GM19468 (cell line): ENCODE results near the gene BANF1.

ENCODE experiments used
- ATAC-seq: cut with Tn5 transposase; IDR thresholded peaks from one replicate; pipeline ENCODE4 v1.9.1; 2021; ENCODE audit warnings: mild to moderate bottlenecking, moderate library complexity, moderate number of reproducible peaks; ENCODE audit not compliant: unreplicated experiment; ENCODE audit errors: extremely low read depth

The BANF1 gene

DNA sequence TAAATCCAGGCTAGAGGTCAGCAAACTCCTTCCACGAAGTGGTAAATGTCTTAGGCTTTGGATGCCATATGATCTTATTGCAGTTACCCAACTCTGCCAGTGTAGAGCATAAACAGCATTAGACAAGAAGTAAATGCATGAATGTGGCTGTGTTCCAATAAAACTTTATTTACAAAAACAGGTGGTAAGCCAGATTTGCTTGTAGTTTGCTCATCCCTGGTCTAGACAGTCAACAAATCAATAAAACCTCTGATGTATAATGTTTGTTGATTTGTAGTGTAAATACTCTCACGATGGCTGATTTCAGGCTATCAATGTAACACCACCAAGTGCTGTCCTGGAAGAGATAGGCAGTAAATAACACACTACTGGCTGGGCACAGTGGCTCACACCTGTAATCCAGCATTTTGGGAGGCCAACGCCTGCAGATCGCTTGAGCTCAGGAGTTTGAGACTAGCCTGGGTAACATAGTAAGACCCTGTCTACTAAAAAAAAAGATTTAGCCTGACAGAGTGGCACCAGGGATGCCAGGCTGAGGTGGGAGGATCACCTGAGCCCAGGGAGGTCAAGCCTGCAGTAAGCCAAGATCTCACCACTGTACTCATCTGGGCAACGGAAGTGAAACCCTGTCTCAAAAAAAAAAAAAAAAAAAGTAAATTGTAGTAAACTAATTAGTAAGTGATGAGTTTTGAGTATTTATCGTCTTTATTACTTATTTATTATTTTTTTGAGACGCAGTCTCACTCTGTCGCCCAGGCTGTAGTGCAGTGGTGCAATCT, 30.8 kb downstream of the BANF1 start:
- no peak for ATAC-seq

- no peak for ATAC-seq
Observed at GRCh38 chr11:66035653-66036333, 33.5 kb downstream of the BANF1 start.

DNA sequence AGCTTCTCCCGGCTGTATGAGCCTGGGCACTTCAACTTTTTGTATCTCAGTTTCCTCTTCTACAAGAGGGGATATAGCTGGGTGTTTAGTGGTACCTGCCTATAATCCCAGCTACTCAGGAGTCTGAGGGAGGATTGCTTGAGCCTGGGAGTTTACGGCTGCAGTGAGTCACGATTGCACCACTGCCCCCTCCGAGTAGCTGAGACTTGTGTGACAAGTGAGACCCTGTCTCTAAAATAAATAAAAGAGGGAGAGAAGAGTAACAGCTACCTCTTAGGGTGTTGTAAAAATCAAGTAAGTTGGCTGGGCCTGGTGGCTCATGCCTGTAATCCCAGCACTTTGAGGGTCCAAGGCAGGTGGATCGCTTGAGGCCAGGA, 34.0 kb downstream of the BANF1 start:
- no peak for ATAC-seq

DNA sequence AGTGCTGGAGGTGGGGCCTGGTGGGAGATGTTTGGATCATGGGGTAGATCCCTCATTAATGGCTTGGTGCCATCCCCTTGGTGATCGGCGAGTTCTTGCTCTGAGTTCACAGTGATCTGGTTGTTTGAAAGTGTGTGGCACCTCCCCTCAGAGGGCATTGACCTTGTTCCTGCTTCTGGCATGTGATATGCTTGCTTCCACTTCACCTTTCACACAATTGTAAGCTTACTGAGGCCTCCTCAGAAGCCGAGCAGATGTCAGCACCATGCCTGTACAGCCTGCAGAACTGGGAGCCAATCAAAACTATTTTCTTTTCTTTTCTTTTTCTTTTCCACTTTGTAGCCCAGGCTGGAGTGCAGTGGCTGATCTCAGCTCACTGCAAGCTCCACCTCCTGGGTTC, 35.0 kb downstream of the BANF1 start:
- no peak for ATAC-seq

DNA sequence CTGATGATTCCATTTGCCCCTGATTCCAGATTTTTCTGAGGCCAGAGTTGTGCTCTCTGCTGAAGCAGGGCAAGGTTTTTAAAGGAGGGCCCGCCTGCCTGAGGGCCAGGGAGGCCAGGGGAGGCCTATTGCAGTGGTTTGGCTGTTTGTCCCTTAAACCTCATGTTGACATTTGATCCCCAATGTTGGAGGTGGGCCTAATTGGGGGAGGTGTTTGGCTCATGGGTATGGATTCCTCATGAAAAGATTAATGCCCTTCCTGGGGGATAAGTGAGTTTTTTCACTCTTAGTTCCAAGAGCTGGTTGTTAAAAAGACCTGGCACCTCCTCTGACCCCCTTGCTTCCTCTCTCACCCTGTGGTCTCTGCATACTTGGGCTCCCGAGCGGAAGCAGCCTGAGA, 37.5 kb downstream of the BANF1 start:
- ATAC-seq = no peak

- ATAC-seq = no peak
Observed at GRCh38 chr11:66042227-66042995, 40.1 kb downstream of the BANF1 start.

- no peak for ATAC-seq
Observed at GRCh38 chr11:66042996-66043906, 40.9 kb downstream of the BANF1 start.

DNA sequence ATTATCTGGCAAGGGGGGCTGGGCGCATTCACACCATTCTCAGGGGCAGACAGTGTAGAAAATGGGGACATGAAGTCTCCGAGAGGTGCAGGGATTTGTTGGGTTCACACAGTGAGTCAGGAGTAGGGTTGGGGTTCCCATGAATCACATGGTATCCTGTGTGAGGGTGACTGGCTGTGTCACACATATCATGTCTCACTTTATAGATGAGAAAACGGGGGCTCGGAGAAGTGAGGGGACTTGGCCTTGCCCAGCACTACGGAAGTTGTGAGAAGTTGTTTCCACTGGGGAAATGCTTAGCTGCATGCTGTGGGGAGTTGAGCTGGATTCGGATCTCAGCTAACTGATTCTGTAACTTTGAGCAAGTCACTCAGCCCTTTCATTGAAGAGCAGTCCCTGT, 42.5 kb downstream of the BANF1 start:
- no peak for ATAC-seq

GRCh38 chr11:66045177-66045639, 42.9 kb downstream of the BANF1 start:
- no peak for ATAC-seq

DNA sequence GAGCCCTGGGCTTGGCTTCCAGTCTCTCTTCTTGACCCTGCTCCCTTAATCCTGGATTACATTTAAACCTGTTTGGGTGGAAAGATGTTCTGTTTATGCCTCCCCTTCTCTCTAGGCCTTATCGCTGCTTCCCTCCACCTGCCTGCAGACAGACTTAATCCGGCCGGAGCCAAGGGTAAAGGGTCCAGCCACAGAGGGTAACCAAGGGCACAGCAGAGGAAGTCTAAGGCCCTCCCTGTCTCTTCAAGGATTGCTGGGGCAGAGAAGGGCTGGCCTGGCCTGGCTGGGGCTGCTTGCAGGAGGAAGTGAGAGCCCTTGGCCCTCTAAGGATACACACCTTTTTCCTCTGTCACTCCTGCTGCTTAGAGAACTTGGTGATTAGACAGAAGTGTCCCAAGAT, 44.6 kb downstream of the BANF1 start:
- no peak for ATAC-seq

GRCh38 chr11:66047541-66048365, 45.5 kb downstream of the BANF1 start:
- ATAC-seq = no peak

- ATAC-seq = no peak
Observed at GRCh38 chr11:66048547-66049323, 46.4 kb downstream of the BANF1 start, which contains the start of gene GAL3ST3. Gene GAL3ST3 (minus strand): TSS chr11:66049161. CDS start chr11:66045415, 3,746 bp downstream.

DNA sequence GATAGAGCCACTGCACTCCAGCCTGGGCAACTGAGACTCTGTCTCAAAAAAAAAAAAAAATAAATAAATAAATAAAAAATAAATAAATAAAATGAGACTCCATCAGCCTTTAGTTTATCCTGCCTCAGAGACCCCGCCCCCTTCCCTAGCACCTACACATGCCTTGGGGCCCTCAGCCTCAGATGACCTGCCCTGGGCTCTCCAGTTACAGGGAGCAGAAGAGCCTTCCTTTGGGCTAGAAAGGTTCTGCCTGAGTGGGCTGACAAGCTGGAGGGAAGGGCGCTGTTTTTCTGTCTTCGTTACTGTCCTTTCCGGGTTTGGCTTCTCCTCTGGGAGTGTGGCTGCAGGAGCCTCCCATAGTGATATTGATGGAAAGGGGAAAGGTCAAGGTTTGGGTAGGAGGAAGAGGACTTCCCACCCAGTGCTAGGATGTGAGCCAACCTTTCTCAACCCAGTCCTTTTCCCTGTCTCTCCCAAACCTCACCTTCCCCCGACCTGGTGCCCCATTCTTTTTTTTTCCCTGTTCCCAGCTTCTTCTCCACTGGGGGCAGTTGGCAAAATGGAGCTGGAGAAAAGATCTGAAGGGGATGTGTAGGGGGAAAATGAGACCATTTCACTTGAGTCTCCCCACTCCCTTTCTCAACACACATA, 48.4 kb downstream of the BANF1 start:
- ATAC-seq = no peak

DNA sequence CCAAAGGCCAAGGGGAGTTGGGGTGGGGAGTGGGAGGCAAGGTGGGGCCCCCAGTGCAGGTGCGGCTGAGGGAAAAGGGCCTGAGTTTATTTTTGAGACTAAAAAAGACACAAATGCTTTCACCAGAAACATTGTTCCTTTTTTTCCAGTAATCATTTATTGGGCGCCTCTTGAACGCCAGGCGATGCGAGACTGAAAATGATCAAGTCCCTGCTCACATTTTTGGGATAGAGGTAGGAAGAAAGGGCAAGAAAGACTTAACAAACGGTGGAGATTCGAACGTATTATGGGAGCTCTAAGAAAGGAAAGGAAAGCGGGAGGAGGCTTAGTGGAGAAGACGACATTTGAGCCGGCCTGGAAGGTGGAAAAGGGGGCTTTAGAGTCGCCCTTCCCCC, 49.1 kb downstream of the BANF1 start:
- no peak for ATAC-seq

DNA sequence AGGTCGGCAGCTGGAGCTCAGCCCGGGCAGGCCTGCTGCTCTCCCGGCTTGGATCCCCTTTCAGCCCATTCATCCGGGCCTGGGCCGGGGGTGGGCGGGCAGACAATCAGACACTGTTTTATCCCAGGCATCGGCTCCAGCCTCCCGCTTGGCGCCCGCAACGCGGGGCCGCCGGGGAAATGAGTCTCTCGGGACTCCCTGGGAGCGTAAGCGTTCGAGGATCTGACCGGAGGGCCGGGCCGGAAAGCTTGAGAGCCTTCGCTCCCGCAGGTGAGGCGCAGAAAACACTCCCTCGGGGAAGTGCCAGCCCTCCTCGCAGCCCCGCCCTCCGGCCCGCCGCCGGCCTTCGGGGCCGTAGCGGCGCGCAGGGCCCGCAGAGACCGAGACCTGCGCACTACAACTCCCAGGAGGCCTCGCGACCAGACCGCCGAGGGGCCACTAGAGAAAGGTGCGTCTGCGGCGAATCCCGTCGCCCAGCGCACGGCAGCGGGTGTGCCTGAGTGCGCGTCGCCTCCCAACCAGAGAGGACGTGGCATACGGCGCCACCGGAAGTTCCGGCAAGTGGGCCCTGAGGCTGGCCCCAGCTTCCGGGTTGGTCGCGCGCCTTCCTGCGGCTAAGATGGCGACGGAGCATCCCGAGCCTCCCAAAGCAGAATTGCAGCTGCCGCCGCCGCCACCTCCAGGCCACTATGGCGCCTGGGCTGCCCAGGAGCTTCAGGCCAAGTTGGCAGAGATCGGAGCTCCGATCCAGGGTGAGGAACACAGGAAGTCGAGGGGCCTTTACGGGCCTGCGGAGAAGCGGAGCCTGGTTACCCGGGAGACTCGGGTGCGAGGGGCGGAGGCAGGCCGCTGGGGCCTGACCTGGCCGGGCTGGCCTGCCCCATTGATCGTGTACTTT, 49.7 kb downstream of the BANF1 start, which contains the start of gene SF3B2:
TSS of gene SF3B2 (plus strand) at position 599 of the 898 bp plus-strand sequence. CDS start at position 620, 21 bp downstream.
- ATAC-seq = peak; percentile 92

GRCh38 chr11:66052664-66052982, 50.3 kb downstream of the BANF1 start:
- ATAC-seq = no peak
